ENCODE measurements around the gene RIN3.

RIN3 gene

GRCh38 chr14:92710001-92710341, 196.4 kb downstream of the RIN3 start:
- TF ChIP-seq CTCF (IDR thresholded peaks at IDR 0.05): no peak

DNA sequence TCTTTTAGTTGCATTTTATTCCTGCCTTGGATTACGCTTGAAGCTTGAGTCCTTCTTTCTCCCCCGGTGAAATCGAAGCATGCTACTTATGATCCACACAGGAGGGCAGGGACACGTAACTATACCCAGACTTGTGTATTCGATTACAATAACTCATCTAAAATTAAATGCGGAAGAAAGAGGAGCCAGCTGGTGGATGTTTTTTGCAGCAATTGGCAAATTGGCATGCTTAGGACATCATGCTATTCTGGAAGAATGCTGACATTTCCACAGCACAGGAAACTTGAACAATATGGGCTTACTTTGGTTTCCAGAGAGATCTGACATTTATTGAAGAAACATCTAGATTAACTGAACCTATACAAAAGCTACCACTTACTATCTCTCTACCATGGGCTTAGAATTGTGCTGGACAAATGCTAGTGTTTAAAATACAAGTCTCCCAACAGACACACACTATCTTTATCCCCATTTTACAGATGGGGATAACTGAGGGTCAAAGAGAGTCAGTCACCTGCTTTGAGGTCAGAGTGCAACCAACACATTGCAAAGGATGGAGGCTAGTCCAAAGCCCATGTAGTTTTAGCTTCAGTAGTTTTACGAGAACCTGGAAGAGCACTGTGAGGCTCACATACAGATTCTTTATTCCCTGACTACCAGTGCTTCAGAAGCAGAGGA, 198.5 kb downstream of the RIN3 start:
- TF ChIP-seq CTCF (IDR thresholded peaks at IDR 0.05): no peak

DNA sequence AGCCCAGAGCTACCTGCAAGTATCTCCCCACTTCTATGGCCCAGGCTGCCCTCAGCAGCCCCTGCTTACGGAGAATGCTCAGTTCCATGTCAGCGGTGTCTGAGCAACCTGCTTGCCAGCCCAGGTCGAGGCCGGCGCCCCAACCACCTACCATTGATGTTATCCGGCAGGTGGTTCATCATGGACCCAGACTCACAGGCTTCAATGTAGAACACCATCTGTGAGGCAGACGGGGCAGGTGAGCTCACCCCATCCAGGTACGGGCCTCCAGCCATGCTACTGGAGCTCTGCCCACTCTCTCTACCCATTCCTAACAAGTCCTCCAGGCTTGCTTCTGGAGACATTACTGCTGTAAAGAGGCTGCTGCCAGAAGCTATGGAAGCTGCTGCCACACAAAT, 199.1 kb downstream of the RIN3 start:
- TF ChIP-seq CTCF (IDR thresholded peaks at IDR 0.05): no peak

DNA sequence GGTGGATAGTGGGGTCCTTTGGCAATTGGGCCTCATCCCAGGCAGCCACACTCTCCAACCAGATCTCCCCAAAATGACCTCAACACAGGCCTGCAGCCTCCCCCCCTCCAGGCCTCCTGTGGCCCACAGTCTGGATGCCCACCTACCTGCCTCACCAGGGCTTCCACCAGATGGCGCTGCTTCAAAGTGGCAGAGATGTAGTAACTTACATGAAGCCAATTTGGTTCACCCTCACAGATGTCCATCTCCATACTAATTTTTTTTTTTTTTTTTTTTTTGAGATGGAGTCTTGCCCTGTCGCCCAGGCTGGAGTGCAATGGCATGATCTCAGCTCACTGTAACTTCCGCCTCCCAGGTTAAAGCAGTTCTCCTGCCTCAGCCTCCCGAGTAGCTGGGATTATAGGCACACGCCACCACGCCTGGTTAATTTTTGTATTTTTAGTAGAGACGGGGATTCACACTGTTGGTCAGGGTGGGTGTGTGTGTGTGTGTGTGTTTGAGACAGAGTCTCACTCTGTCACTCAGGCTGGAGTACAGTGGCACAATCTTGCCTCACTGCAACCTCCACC, 201.2 kb downstream of the RIN3 start:
- peak; percentile 80 for TF ChIP-seq CTCF (IDR thresholded peaks at IDR 0.05)

DNA sequence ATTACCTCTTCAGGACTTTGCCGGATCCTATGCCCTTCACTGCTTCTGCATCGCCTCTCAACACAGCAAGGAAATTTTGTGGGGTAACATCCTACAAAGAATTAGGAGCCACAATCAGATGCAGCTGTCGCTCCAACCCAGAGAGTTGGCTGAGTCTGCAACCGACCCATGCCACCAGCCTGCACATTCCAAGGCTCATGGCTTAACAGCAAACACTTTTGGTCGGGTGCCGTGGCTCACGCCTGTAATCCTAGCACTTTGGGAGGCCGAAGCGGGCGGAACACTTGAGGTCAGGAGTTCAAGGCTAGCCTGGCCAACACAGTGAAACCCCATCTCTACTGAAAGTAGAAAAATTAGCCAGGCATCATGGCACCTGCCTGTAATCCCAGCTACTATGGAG, 202.6 kb downstream of the RIN3 start:
- no peak for TF ChIP-seq CTCF (IDR thresholded peaks at IDR 0.05)

DNA sequence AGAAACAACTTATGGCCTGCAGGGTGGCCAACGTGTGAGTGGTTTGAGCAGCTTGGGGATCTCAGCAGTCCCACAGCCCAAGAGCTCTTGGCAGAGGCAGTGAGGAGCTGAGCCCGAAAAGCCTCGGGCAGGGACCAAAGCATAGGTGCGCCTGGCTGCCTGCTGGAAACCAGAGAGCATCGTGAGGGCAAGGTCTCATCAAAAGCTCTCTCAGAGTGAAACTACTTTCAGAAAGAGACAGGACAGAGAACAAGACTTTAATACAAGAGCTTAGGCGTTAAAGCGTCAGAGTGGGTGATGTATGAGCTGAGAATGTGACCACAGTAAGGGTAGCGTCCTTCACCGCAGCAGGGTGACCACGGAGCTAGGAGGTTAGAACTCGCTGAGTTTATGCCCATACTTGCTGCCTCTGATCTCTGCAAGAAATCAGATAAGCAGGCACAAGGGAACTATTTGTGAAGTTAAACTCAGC, 204.0 kb downstream of the RIN3 start:
- no peak for TF ChIP-seq CTCF (IDR thresholded peaks at IDR 0.05)

- TF ChIP-seq CTCF (IDR thresholded peaks at IDR 0.05): no peak
Observed at GRCh38 chr14:92718664-92719063, 205.1 kb downstream of the RIN3 start.

DNA sequence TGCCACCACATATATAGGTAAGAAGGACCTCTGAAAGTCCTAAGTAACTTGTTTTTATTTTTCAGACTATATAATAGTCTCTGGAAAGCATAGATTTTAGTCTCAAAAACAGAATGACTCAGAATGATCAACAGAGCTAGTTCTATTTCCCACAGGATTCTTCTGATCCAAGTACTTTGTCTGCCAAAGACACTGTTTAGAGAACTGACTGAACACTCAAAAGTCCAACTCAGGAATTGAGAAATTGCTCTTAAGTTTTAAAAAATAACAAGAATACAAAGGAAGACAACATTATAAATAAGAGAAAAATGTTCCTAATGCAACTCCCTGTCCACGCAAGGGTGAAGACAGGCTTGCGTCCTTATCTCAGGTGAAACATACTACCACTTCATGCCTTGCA, 205.8 kb downstream of the RIN3 start:
- no peak for TF ChIP-seq CTCF (IDR thresholded peaks at IDR 0.05)

Measured in LNCAP (cell line).